Fibroblast of the aortic adventitia (primary cell): ENCODE measurements around the gene FLNC. TPM values are rescaled to one million over a fixed set of nuclear protein-coding genes. Genes with fewer than 3 reads are reported as not detected.
A peak's percentile ranks its signal among the peaks of the same experiment; 100 is the strongest.

Source experiments
- DNase-seq: peaks from one replicate; pipeline ENCODE4 v3.0.0-alpha.2; 2010; ENCODE audit warnings: low read depth
- H3K4me3 ChIP-seq: 2 replicates; pipeline ENCODE4 v1.5.1; 2011; ENCODE audit warnings: low read depth, mild to moderate bottlenecking, control low read depth, low read length, moderate library complexity
- total RNA-seq: library from RNA; depleted of rRNA; stranded (reverse); fragments of >200 nt; gene quantifications from 2 replicates; pipeline ENCODE4 v1.2.3, GENCODE V29; 2012; ENCODE audit warnings: low replicate concordance
- TF ChIP-seq, protein P1 (sequence below): IDR thresholded peaks from 2 replicates; pipeline ENCODE4 v1.5.1; 2011; ENCODE audit warnings: mild to moderate bottlenecking, low read length, control low read depth, inconsistent platforms; ENCODE audit not compliant: insufficient read depth

FLNC gene
- total RNA-seq, 1 donor: 193 TPM

DNA sequence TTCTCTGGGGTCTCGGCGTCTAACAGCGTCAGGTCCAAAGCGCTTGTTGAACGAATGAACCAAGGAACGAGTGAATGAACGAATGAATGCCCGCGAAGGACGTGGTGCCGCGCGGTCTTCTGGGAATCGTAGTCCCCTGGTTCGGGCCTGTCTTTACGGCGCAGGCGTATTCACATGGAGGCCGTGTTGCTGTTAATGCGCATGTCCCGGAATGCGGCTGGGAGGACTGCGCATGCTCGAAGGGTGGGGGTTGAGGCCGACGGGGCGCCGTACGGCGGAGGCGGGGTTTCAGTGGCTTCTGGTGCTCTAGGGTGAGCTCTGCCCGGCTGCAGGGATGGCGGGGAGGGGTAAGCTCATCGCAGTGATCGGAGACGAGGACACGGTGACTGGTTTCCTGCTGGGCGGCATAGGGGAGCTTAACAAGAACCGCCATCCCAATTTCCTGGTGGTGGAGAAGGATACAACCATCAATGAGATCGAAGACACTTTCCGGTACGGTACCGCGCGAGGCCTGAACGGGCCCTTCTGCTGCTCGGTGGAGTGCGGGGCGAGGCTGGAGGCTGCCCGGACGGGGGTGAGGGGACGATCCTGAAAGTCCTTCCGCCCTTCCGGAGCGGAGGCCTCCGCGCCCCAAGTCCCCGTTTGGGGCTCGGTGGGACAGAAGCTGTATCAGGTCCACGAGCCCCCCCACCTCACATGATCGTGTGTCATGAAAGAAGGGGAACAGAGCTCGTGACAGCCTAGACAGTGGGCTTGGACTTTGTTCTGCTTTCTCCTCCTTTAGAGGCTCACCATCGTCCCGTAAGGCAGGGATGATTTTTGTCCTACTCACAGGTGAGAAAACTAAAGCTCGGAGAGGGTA lies 32.6 kb downstream of the FLNC start, which contains the start of gene ATP6V1F:
TSS of gene ATP6V1F (plus strand) at position 286 of the 862 bp plus-strand sequence. CDS start at position 335, 49 bp downstream.
- TF ChIP-seq, protein P1, sequence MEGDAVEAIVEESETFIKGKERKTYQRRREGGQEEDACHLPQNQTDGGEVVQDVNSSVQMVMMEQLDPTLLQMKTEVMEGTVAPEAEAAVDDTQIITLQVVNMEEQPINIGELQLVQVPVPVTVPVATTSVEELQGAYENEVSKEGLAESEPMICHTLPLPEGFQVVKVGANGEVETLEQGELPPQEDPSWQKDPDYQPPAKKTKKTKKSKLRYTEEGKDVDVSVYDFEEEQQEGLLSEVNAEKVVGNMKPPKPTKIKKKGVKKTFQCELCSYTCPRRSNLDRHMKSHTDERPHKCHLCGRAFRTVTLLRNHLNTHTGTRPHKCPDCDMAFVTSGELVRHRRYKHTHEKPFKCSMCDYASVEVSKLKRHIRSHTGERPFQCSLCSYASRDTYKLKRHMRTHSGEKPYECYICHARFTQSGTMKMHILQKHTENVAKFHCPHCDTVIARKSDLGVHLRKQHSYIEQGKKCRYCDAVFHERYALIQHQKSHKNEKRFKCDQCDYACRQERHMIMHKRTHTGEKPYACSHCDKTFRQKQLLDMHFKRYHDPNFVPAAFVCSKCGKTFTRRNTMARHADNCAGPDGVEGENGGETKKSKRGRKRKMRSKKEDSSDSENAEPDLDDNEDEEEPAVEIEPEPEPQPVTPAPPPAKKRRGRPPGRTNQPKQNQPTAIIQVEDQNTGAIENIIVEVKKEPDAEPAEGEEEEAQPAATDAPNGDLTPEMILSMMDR: peak; percentile 8
- peak within 1 kb of the TSS; percentile 81 for H3K4me3 ChIP-seq
- DNase-seq: peak; percentile 97

DNA sequence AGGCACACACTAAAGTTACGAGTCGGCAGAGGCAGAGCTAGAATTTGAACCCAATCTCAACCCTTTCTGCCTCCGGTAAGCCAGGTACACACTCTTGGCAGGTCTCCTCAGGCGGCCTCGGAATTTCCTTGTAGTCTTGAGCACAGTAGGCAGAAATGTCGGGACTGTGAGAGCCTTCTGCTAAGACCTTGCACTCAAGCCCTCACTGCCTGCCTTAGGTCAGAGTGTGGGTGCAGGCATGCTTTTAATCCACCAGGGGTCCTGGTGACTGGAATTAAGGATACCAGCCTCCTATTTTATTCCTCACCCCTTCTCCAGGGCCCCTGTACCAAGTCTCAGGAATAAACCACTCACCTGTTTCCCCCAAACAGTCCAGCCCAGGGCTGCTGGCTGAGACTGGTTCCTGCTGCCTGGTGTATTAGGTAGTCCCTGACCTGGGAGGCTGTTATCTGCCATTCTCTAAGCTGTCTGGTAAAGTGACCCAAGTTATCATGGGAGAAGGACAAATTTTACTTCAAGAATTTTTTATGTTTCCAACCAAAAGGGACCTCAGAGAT lies 33.3 kb downstream of the FLNC start:
- DNase-seq: peak; percentile 79
- peak overlapping the region; percentile 81 for H3K4me3 ChIP-seq
- TF ChIP-seq, protein P1: peak; percentile 70

DNA sequence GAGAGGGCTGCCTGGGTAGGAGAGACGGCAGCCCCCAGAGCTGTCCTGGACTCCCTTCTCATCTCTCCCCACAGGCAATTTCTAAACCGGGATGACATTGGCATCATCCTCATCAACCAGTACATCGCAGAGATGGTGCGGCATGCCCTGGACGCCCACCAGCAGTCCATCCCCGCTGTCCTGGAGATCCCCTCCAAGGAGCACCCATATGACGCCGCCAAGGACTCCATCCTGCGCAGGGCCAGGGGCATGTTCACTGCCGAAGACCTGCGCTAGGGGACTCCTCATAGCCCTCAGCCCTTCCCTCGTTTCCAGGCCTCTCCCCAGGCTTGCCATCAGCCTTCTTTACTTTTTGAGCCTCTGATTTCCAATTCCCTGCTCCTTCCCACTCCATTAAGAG lies 35.1 kb downstream of the FLNC start:
- DNase-seq: no peak
- H3K4me3 ChIP-seq: no peak overlapping the region
- TF ChIP-seq, protein P1: no peak

DNA sequence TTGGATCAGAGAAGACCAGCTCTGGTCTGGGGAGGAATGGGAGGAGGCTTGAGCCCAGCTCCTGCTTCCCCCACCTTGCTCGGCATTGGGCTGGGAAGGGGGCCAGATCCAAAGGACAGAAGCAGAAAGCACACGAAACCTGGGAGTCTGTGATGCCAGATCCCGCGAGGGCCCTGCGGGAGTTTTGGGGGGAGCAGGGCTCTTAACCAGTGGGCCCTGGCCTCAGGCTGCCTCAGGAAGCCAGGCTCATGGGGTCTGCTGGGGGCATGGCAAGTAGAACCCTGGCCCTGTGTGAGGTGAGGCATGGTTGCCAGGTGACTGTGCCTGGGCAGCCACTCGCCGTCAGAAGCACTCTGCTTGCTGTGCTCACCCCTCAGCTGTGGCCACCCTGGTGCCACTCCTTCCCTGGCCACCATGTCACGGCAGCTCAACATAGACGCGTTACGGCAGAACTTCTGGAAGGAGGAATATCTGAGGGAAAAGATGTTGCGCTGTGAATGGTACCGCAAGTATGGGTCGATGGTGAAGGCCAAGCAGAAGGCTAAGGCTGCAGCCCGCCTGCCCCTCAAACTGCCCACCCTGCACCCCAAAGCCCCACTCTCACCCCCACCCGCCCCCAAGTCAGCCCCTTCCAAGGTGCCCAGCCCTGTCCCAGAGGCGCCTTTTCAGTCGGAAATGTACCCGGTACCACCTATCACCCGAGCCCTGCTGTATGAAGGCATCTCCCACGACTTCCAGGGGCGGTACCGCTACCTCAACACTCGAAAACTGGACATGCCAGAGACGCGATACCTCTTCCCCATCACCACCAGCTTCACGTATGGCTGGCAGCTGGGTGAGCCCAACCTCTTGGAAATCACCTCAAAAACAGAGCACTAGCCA lies 36.0 kb downstream of the FLNC start:
- no peak overlapping the region for H3K4me3 ChIP-seq
- DNase-seq: no peak
- TF ChIP-seq, protein P1: no peak

DNA sequence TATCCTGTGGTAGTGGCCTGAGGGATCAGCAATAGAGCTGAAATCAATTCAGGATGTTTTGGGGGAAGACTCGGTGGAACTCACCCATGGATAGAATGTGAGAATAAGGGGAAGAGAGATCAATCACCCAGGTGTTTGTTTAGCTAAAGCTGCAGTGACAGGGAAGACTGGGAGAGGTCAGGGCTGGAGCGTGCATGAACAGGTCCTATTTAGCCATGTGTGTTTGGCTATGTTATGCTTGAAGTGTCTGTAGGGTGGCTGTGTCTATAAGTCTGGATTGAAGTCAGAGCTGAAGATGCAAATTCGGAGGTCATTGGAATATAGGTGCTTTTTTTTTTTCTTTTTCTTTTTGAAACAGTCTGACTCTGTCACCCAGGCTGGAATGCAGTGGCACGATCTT lies 37.0 kb downstream of the FLNC start:
- H3K4me3 ChIP-seq: no peak overlapping the region
- TF ChIP-seq, protein P1: no peak
- no peak for DNase-seq

DNA sequence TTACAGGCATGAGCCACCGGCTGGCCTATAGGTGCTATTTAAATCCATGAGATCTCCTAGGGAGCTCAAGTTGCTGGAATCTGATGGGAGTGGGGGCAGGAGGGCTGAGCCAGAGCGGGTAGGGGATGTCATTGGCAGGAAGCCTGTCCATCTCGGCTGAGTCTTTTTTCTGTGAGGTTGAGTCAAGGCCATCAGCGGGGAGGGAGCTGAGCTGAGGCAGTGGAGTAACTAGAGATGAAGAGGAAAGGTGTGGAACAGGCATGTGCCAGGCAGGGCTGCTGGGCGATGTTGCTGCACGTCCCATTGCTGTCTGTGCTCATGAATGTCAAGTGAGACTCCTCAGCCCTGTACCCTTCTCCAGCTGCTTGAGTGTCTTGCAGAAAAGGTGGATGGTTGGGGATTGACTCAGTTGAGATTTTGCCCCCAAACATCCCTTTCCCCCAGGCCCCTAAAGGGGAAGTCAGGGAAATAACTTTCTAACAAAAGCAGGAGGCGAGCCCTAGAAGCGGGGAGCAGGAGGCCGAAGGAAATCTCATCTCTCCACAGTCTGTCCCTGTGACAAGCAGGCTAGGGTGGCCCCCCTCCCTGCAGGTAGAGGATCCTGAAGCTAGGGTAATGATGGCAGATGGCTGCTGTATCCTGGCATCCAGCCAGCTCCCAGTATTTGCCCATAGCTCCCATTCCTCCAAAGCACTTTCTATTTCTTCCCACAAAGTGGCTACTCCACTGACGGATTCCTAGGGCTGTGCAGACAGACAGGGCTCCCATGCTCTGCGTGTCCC lies 37.8 kb downstream of the FLNC start:
- TF ChIP-seq, protein P1: no peak
- DNase-seq: no peak
- H3K4me3 ChIP-seq: no peak overlapping the region
